HAP-1 (cell line): ENCODE data around the gene TBRG4.
A peak's percentile ranks its signal among the peaks of the same experiment; 100 is the strongest.
"Not testable (repeated sequence)": the region's sequence is repeated elsewhere in the genome, so short reads cannot be mapped to it uniquely, and the experiment has no call there.

ENCODE experiments used
- DNase-seq, 2 experiments: peaks; one replicate each; pipeline ENCODE4 v3.0.0-alpha.2; 2016 to 2020; ENCODE audit warnings: low spot score in 2 of 2
- H3K27me3 ChIP-seq: fragments of 250-450 bp; sonication (Bioruptor Pico); 2 replicates; pipeline ENCODE4 v1.5.1; 2020; ENCODE audit warnings: low read depth, mild to moderate bottlenecking, moderate library complexity
- H3K36me3 ChIP-seq: fragments of 250-450 bp; sonication (Bioruptor Pico); replicated peaks from 2 replicates; pipeline ENCODE4 v1.5.1; 2020; ENCODE audit warnings: mild to moderate bottlenecking
- H3K4me1 ChIP-seq: fragments of 250-450 bp; sonication (Bioruptor Pico); 2 replicates; pipeline ENCODE4 v1.5.1; 2020; ENCODE audit warnings: mild to moderate bottlenecking
- H3K4me3 ChIP-seq: fragments of 250-450 bp; sonication (Bioruptor Pico); 2 replicates; pipeline ENCODE4 v1.5.1; 2020; ENCODE audit warnings: mild to moderate bottlenecking, moderate library complexity
- H3K9me3 ChIP-seq: fragments of 250-450 bp; sonication (Bioruptor Pico); 2 replicates; pipeline ENCODE4 v1.5.1; 2020; ENCODE audit warnings: mild to moderate bottlenecking, moderate library complexity
- in situ Hi-C: fragments of 300-500 bp; cut with MboI; formaldehyde crosslinking; loops from 3 replicates; pipeline ENCODE4 v1.14.3; 2020; ENCODE audit warnings: low sequenced_read_pairs, inconsistent platforms, mixed read lengths

Gene TBRG4

GRCh38 chr7:45111298-45112223 is at the start of gene TBRG4:
Gene TBRG4 (minus strand): TSS chr7:45111697. CDS start chr7:45109237, 2,460 bp downstream.
- peak; percentile 91 to 95 for DNase-seq
- peaks cover 5% of the 10 kb centered on the region for H3K4me1 ChIP-seq
- in situ Hi-C loops, result loop anchor here (25.0 kb wide), 2 partner anchors 274 to 524 kb away; partner anchors contain the start of genes H2AZ2 and TMED4
- H3K27me3 ChIP-seq, result no peaks in the 10 kb centered on the region
- peak within 1 kb of the TSS; percentile 98 for H3K4me3 ChIP-seq
- H3K36me3 ChIP-seq, result peaks cover 36% of the 10 kb centered on the region
- no peaks in the 10 kb centered on the region for H3K9me3 ChIP-seq

- no peak overlapping the region for H3K4me3 ChIP-seq
- no peaks in the 10 kb centered on the region for H3K4me1 ChIP-seq
- H3K27me3 ChIP-seq, result 0 out of 2 replicates have a peak, but pooled peaks cover 7% of the 10 kb centered on the region
- no peaks in the 10 kb centered on the region; the same call in 1 of the 2 replicates for H3K36me3 ChIP-seq
- DNase-seq, result no peak
- in situ Hi-C loops, result no loop called here
- H3K9me3 ChIP-seq, result no peaks in the 10 kb centered on the region
Observed at GRCh38 chr7:45161138-45161537, 49.6 kb upstream of the TBRG4 start.

GRCh38 chr7:45160417-45160881 is 49.0 kb upstream of the TBRG4 start:
- DNase-seq, result no peak
- Histone ChIP-seq H3K4me1 (no peaks in the 10 kb centered on the region), H3K4me3 (no peak overlapping the region), H3K36me3 (no peaks in the 10 kb centered on the region; the same call in 1 of the 2 replicates), H3K27me3 (0 out of 2 replicates have a peak, but pooled peaks cover 7% of the 10 kb centered on the region), H3K9me3 (no peaks in the 10 kb centered on the region)
- in situ Hi-C loops, result no loop called here

GRCh38 chr7:45159296-45159695 is 47.8 kb upstream of the TBRG4 start:
- Histone ChIP-seq H3K4me1 (no peaks in the 10 kb centered on the region; the same call in 1 of the 2 replicates), H3K27me3 (0 out of 2 replicates have a peak, but pooled peaks cover 7% of the 10 kb centered on the region), H3K36me3 (no peaks in the 10 kb centered on the region), H3K4me3 (no peak overlapping the region), H3K9me3 (no peaks in the 10 kb centered on the region)
- in situ Hi-C loops, result loop anchor here (10.0 kb wide), 1 partner anchor 696 kb away; no protein-coding TSS in a partner anchor
- no peak for DNase-seq

DNA sequence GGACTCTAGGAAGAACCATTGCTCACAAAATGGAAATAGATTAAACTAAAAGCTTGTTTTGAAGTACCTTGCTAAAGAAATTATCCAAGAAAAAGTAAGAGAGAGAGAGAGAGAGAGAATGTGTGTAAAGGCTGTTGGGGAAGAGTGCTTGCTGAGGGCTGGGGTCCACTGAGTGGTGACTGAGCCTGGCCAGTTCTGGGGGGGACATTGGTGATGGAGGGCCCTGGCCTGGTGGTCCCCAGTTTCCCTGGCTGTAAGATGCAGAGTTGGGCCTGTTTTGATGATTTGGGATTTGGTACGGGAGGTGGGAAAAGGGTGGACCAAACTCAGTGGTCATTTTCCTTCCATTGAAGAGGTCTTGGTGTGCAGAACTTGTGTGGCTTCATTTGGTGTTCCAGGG is 47.0 kb upstream of the TBRG4 start:
- Histone ChIP-seq H3K27me3 (0 out of 2 replicates have a peak, but pooled peaks cover 7% of the 10 kb centered on the region), H3K9me3 (no peaks in the 10 kb centered on the region), H3K4me3 (no peak overlapping the region), H3K36me3 (no peaks in the 10 kb centered on the region), H3K4me1 (no peaks in the 10 kb centered on the region; the same call in 1 of the 2 replicates)
- in situ Hi-C loops, result loop anchor here (10.0 kb wide), 1 partner anchor 696 kb away; no protein-coding TSS in a partner anchor
- no peak for DNase-seq

DNA sequence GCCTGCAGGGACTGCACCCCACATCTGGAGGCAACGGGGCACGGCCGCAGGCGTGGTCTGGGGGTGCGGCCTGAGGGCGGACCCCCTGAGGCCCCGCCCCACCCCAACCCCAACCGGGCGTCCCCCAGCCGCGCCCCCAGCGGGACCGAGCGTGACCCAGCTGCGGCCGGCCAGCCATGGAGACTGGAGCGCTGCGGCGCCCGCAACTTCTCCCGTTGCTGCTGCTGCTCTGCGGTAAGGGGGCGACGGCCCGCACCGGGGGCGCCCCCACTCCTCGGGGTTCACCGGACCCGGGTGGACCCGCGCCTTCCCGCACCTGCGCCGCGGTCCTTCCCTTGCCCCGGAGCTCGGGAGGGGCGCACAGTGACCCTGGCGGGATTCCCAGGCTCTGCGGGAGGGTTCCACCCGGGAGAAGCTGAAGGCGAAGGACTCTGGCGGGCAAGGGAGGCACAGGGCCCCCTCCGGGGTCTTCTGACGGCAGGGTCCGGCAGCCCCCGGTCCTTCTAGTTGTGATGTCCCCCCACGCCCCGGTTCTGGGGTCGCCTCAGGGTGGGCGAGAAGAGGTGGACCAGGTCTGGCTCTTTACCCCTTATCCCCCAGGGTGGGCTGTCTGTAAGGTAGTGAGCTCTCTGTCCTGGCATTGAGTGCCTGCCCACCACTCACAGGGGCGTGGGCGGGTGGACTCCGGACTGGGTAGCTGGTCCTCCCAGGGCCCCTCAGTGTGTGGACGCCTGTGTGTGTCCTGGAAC is 46.3 kb upstream of the TBRG4 start, which contains the start of gene RAMP3:
Gene RAMP3, plus strand, starts transcription at position 139 of the 749 bp plus-strand sequence. Its CDS starts 38 bp downstream, at position 177.
- Histone ChIP-seq H3K36me3 (no peaks in the 10 kb centered on the region), H3K27me3 (0 out of 2 replicates have a peak, but pooled peaks cover 7% of the 10 kb centered on the region), H3K4me3 (no peak within 1 kb of the TSS), H3K9me3 (no peaks in the 10 kb centered on the region), H3K4me1 (no peaks in the 10 kb centered on the region; the same call in 1 of the 2 replicates)
- in situ Hi-C loops, result loop anchor here (10.0 kb wide), 1 partner anchor 697 kb away; no protein-coding TSS in a partner anchor
- DNase-seq, result no peak

DNA sequence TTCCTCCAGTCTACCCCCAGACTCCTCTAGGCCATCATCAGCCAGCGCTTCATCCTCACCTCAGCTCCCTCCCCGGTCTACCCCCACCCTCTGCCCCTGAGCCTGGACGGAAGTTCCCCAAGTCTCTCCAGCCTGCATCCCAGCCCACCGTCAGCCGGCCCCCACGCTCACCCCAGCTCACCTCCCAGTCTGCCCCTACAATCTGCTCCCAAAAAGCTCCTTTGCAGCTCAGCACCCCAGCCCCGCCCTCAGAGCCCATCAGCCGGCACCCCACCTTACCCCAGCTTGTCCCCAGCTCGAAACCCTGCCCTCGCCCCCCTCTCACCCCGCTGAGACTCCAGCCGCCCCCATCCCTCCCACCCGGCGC is 45.8 kb upstream of the TBRG4 start:
- Histone ChIP-seq H3K9me3 (no peaks in the 10 kb centered on the region), H3K4me3 (no peak overlapping the region), H3K4me1 (no peaks in the 10 kb centered on the region; the same call in 1 of the 2 replicates), H3K27me3 (0 out of 2 replicates have a peak, but pooled peaks cover 7% of the 10 kb centered on the region), H3K36me3 (no peaks in the 10 kb centered on the region)
- no peak for DNase-seq
- in situ Hi-C loops, result loop anchor here (10.0 kb wide), 1 partner anchor 698 kb away; no protein-coding TSS in a partner anchor

GRCh38 chr7:45156516-45157272 is 45.2 kb upstream of the TBRG4 start:
- 0 out of 2 replicates have a peak, but pooled peaks cover 7% of the 10 kb centered on the region for H3K27me3 ChIP-seq
- no peaks in the 10 kb centered on the region for H3K36me3 ChIP-seq
- in situ Hi-C loops, result loop anchor here (10.0 kb wide), 1 partner anchor 698 kb away; no protein-coding TSS in a partner anchor
- DNase-seq, result no peak
- no peaks in the 10 kb centered on the region for H3K9me3 ChIP-seq
- H3K4me3 ChIP-seq, result no peak overlapping the region
- no peaks in the 10 kb centered on the region; the same call in 1 of the 2 replicates for H3K4me1 ChIP-seq

DNA sequence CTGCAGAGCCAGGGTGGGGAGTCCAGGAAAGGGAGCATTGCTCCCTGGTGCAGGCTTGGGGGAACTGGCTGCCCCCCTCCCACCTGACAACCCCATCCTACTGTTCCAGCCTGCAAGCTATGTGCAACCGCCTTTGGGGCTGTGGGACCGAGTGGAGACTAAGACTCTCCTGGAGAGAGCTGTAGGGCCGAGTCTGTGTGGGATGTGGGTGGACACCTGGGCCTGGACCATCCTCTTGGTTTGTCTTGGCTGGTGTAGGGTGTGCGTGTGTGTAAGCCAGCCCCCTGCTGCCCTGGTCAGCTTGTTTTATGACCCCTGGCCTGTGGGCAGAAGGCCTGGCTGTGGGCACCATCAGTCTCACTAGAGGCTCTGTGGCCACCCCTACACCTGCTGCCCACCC is 44.4 kb upstream of the TBRG4 start:
- Histone ChIP-seq H3K4me3 (no peak overlapping the region), H3K9me3 (no peaks in the 10 kb centered on the region), H3K36me3 (no peaks in the 10 kb centered on the region), H3K4me1 (no peaks in the 10 kb centered on the region; the same call in 1 of the 2 replicates), H3K27me3 (0 out of 2 replicates have a peak, but pooled peaks cover 7% of the 10 kb centered on the region)
- no peak for DNase-seq
- in situ Hi-C loops, result loop anchor here (10.0 kb wide), 1 partner anchor 699 kb away; no protein-coding TSS in a partner anchor

GRCh38 chr7:45155357-45155900 is 43.9 kb upstream of the TBRG4 start:
- H3K4me3 ChIP-seq, result no peak overlapping the region
- no peaks in the 10 kb centered on the region for H3K9me3 ChIP-seq
- DNase-seq, result no peak
- no peaks in the 10 kb centered on the region for H3K36me3 ChIP-seq
- no peaks in the 10 kb centered on the region; the same call in 1 of the 2 replicates for H3K4me1 ChIP-seq
- 0 out of 2 replicates have a peak, but pooled peaks cover 7% of the 10 kb centered on the region for H3K27me3 ChIP-seq
- in situ Hi-C loops, result loop anchor here (10.0 kb wide), 1 partner anchor 699 kb away; no protein-coding TSS in a partner anchor

DNA sequence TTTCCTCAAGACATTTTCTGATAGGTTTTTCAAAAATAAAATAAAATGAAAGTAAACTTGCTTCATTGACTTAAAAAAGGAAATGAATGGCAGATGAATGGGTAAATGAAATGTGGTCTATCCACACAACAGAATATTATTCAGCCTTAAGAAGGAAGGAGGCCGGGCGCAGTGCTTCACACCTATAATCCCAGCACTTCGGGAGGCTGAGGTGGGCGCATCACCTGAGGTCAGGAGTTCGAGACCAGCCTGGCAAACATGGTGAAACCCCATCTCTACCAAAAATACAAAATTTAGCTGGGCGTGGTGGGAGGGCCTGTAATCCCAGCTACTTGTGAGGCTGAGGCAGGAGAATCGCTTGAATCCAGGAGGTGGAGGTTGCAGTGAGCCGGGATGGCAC is 42.4 kb upstream of the TBRG4 start:
- H3K36me3 ChIP-seq, result not testable (repeated sequence)
- in situ Hi-C loops, result loop anchor here (5.0 to 10.0 kb wide), 2 partner anchors 108 to 701 kb away; no protein-coding TSS in a partner anchor

DNA sequence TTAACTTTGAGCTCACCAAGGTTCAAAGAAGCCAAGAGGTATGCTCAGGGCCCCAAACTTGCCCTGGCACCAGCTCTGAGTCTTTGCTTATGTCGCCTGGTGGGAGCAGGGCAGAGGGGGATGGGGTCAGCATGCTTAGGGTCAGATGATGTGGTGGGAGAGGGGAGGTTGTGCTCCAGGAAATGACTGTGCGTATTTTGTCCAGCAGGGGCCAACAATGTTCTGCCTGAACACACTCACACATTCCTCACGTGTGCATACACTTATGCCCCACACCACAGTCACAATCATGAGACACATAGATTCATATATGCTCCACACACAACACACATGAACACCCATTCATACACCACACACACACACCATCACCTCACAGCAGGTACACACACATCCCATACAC is 41.7 kb upstream of the TBRG4 start:
- H3K27me3 ChIP-seq, result 0 out of 2 replicates have a peak, but pooled peaks cover 7% of the 10 kb centered on the region
- no peaks in the 10 kb centered on the region; the same call in 1 of the 2 replicates for H3K4me1 ChIP-seq
- no peak overlapping the region for H3K4me3 ChIP-seq
- DNase-seq, result no peak
- in situ Hi-C loops, result loop anchor here (5.0 to 10.0 kb wide), 2 partner anchors 109 to 702 kb away; no protein-coding TSS in a partner anchor
- no peaks in the 10 kb centered on the region for H3K36me3 ChIP-seq
- no peaks in the 10 kb centered on the region for H3K9me3 ChIP-seq

More for the DNA sequence above, 42.4 kb upstream of the TBRG4 start:
- not testable (repeated sequence) for H3K4me1 ChIP-seq, H3K9me3 ChIP-seq, DNase-seq, H3K4me3 ChIP-seq, H3K27me3 ChIP-seq
